SIG-M5 treated with dmso at 0.1 percent for 504 hours (cell line): ENCODE data around the gene TEX261.

Experiments used
- DNase-seq: peaks from one replicate; lab custom pipeline; 2025; ENCODE audit not compliant: unreplicated experiment; lab: John Stamatoyannopoulos, UW

TEX261 gene

GRCh38 chr2:70982971-70983370 is 11.7 kb downstream of the TEX261 start:
- DNase-seq = no peak

DNA sequence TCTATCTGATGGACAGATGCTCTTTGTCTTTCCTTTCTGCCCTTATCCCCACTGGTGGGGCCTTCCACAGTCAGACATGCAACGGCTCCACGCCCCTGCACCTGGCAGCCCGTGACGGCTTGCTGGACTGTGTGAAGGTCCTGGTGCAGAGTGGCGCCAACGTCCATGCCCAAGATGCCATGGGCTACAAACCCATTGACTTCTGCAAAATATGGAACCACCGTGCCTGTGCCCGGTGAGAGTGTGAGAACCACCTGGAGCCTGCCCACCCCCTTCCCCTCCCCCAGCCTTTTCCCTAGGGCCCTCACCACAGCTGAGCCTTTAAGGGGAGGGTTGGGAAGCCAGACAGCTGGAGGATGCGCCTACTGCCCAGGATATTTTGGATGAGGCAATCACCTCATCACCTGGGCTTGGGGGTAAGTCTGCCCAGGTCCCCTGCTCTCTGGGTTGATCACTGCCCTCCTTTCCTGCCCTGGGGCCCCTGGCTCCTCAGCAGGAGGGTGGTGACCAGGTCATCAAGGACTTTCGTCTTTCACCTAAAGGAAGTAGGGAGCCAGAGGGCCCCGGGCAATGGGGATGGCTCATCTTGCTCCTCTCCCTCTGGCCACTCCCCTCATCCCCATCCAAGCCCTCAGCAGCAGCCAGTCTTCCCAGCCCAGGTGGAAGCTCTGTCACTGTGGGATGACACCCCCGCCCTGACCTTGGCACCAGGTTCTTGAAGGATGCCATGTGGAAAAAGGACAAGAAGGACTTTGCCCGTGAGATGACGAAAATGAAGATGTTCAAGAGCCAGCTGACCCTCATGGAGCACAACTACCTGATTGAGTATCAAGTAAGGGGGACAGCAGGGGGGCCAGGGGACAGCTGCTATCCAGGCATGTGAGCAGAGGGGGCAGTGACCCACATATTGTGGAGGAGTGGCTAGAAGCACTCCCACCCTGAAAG is 12.5 kb downstream of the TEX261 start:
- no peak for DNase-seq

DNA sequence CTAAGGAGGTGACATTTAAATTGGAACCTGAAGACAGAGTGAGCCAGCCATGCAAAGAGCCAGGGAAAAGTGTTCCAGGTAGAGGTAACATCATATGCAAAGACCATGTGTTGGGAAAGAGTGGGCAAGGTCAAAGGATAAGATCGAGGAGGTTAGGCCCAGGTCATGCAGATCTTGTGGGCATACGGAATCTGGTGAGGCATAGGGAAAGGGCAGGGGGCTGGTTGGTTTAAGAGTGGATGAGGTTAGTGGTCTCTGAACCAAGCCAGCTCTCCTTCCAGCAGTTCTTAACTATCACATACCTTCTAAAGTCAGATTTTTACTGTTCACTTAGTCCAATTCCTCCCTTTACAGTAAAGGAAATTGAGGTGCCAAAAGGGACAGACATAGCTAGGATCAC is 13.3 kb downstream of the TEX261 start:
- no peak for DNase-seq

GRCh38 chr2:70979626-70980025 is 15.0 kb downstream of the TEX261 start:
- DNase-seq = no peak

DNA sequence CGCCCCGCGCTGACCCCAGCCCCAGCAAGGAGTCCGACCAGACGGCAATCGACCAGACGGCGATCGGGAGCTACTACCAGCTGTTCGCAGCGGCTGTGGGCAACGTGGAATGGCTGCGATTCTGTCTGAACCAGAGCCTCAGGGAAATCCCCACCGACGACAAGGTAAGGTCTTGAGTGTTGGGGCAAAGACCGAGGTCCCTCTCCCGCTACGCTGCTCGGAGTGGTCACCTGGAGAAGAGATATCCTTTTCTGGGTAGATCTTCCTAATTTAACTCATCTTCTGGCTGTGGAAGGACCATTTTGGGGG is 15.5 kb downstream of the TEX261 start:
- no peak for DNase-seq

- no peak for DNase-seq
These were observed 16.1 kb downstream of the TEX261 start, which contains the start of gene ANKRD53 for GRCh38 chr2:70978341-70979179. Gene ANKRD53, plus strand, starts transcription at chr2:70978630. Its CDS starts 16 bp downstream, at chr2:70978646.

GRCh38 chr2:70977605-70978205 is 17.0 kb downstream of the TEX261 start:
- no peak for DNase-seq

GRCh38 chr2:70975237-70975636 is 19.4 kb downstream of the TEX261 start:
- DNase-seq = no peak

- no peak for DNase-seq
These were observed 20.1 kb downstream of the TEX261 start for GRCh38 chr2:70974592-70974991.

GRCh38 chr2:70967189-70967588 is 27.5 kb downstream of the TEX261 start:
- no peak for DNase-seq

GRCh38 chr2:70966681-70967080 is 28.0 kb downstream of the TEX261 start:
- DNase-seq = no peak

DNA sequence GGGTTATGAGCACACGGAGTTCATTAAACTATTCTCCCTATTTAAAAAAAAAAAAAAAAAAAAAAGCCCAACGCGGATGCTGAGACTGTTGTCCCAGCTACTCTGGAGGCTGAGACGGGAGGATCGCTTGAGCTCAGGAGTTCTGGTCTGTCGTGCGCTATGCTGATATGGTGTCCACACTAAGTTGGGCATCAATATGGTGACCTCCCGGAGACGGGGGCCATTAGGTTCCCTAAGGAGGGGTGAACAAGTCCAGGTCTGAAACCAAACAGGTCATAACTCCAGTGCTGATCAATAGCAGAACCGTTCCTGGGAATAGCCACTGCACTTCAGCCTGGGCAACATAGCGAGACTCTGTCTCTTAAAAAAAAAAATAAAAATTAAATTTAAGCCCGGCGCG is 29.2 kb downstream of the TEX261 start:
- no peak for DNase-seq

DNA sequence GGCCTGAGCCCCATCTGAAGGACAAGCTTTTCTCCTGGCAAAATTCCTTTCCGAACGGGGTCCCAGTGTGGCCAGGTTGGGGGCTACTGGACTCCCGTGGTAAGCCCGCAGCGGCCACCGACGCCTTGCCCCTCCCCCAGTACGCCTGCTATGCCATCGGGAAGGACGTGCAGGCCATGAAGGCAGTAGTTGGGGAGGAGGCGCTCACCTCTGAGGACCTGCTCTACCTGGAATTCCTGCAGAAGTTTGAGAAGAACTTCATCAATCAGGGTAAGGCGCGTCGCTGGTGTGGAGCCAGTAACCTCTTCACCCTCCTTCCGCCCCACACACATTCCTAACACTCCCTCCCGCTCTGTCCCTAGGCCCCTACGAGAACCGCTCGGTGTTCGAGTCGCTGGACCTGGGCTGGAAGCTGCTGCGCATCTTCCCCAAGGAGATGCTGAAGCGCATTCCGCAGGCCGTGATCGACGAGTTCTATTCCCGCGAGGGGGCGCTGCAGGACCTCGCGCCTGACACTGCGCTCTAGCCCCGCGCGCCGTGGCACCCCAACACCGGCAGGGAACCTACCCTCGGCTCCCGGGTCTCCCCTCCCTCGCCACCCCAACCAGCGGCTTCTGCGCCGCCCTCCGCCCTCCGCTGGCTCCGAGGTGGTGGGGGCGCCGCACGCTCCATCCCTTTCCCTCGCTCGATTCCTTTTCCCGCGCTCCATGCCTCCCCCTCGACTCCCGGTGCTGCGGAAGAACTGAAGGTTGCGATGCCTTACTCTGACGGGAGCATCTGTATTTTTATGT is 29.9 kb downstream of the TEX261 start:
- DNase-seq = peak; percentile 46

GRCh38 chr2:70964133-70964532 is 30.5 kb downstream of the TEX261 start:
- DNase-seq = no peak

DNA sequence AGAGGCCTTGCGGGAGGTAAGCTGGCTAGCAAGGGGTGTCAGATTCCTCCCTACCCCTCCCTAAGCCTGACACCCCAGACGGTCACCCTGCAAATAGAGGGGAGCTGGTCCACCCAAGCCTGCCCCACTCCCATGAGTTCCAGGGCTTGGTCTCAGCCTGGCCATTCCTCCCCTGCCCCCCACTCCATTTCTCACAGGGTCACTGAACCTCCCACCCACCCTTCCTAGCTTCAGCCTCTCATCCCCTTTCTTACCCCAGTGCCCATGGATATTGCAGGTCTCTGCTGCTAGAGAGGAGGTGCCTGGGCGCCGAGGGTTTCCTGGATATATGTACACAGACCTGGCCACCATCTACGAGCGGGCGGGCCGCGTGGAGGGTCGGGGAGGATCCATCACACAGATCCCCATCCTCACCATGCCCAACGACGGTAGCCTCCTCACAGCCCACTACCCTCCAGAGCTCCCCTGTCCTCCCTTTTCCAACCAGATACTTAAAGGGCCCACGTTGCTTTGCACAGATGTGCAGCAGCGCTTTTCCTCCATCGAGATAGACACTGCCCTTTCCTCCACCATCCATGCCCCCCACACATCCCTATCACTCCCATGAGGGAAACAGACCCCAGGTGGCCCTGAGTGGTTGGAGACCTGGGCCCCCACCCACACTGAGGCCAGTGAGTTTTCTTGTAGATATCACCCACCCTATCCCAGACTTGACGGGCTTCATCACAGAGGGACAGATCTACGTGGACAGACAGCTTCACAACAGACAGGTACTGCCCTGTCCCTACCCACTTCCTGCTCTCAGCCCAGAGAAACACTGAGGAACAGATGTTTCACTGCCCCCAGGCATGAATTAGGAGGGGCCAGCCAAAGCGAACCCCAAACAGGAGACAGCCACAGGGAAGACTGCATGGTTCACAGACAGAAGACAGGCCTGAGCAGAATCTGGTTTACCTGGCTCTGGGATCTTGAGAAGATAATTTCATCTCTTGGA is 31.5 kb downstream of the TEX261 start:
- DNase-seq = no peak

DNA sequence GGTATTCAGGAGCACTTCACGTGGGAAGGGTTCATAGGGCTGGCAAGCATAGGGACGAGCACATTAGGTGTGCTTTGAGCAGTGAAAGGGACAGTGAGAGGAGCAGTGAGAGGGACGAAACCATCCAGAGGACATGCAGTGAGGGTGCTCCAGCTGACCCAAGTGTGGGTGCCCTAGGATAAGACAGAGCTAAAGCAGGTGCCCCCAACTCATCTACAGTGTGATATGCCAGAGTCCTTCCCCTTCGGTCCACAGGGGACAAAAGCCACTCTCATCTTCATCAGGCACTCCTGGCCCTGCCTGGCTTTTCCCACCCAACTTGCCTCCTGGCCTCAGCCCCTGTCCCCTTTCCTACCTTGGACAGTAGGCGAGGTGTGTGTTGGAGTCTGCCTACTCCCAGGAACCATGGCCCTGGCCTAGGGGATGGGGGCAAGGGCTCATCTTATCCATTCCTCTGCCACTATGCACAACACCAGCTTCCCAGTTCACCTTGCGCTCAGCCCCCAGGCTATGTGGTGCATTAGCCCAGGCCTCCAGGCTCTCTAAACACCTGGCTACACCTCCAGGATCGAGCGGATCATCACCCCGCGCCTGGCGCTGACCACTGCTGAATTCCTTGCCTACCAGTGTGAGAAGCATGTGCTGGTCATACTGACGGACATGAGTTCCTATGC is 32.3 kb downstream of the TEX261 start:
- no peak for DNase-seq

- no peak for DNase-seq
These were observed 33.1 kb downstream of the TEX261 start for GRCh38 chr2:70961648-70961994.

GRCh38 chr2:70960833-70961647 is 33.6 kb downstream of the TEX261 start:
- DNase-seq = no peak
